ENCODE data around the gene GTF3A.

DNA sequence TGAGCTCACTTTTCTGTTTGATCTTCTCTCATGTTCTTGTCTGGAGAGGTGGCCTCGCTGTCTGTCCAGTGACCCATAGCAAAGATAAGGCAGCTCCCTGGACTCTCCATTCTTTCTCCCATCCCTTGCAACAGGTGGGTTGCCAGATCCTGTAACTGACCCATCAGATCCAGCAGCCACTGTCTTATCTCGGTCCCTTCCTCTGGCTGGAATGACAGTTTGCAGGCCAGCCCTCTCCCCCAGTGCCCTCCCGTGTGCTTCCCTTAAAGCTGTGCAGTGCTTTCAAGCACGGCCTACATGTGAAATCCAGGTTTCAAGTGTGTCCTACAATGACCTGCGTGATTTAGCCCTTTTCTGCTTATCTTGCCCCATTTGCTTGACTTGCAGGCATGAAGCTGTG lies 3.7 kb downstream of the GTF3A start:
- TF ChIP-seq CTCF (conservative IDR thresholded peaks at IDR 0.05; ENCODE audit: low read depth, low read length) (no peak), POLR2A (IDR thresholded peaks at IDR 0.05; ENCODE audit: low read depth, low read length) (no peak), BHLHE40 (IDR thresholded peaks at IDR 0.05; ENCODE audit: low read depth, low read length) (no peak), RAD21 (IDR thresholded peaks at IDR 0.05; ENCODE audit: low read length) (no peak), MAFK (IDR thresholded peaks at IDR 0.05; ENCODE audit: low read depth, low read length) (no peak)

Measured in IMR-90 (cell line).